HepG2 (cell line): ENCODE measurements around the gene AIF1. TPM values are rescaled to one million over a fixed set of nuclear protein-coding genes. Genes with fewer than 3 reads are reported as not detected.

ENCODE experiments used
- CHCHD3 ChIP-seq: sonication (generic); formaldehyde crosslinking; IDR thresholded peaks from 2 replicates; pipeline ENCODE4 v1.8.0; 2022; ENCODE audit warnings: mild to moderate bottlenecking, missing genetic modification reagents, moderate library complexity
- IKZF4 ChIP-seq: sonication (generic); formaldehyde crosslinking; IDR thresholded peaks from 2 replicates; pipeline ENCODE4 v1.5.1; 2020; ENCODE audit warnings: borderline replicate concordance, mild to moderate bottlenecking, low read depth, missing genetic modification reagents; ENCODE audit errors: not compliant biosample characterization
- KDM2A ChIP-seq: sonication (generic); formaldehyde crosslinking; IDR thresholded peaks from 2 replicates; pipeline ENCODE4 v1.4.0; 2020; ENCODE audit warnings: low read depth, missing genetic modification reagents, borderline replicate concordance
- NFKB2 ChIP-seq: sonication (generic); formaldehyde crosslinking; IDR thresholded peaks from 2 replicates; pipeline ENCODE4 v1.4.0; 2020; ENCODE audit warnings: missing genetic modification reagents, borderline replicate concordance
- RFX1 ChIP-seq: fragments of 450-650 bp; IDR thresholded peaks from 2 replicates; pipeline ENCODE4 v1.6.1; 2017
- SP1 ChIP-seq, 2 experiments: fragments of 450-650 bp in 1 of 2; sonication (generic) in 1 of 2; formaldehyde crosslinking in 1 of 2; IDR thresholded peaks; 2 replicates each; pipeline versions ENCODE4 v1.4.0 to v1.6.1; 2016 to 2020; ENCODE audit warnings: missing genetic modification reagents in 1 of 2
- TBL1XR1 ChIP-seq: fragments of 150-350 bp; IDR thresholded peaks from 2 replicates; pipeline ENCODE4 v1.6.1; 2014; ENCODE audit warnings: borderline replicate concordance, low read length; ENCODE audit not compliant: partially characterized antibody
- TFDP1 ChIP-seq: IDR thresholded peaks from 2 replicates; pipeline ENCODE4 v1.6.1; 2016; ENCODE audit warnings: missing compliant biosample characterization, missing genetic modification reagents, borderline replicate concordance
- USF2 ChIP-seq, 2 experiments: sonication (generic) in 1 of 2; formaldehyde crosslinking in 1 of 2; IDR thresholded peaks; 2 replicates each; pipeline versions ENCODE4 v1.5.1 to v1.6.1; 2011 to 2020; ENCODE audit warnings: borderline replicate concordance in 1 of 2, low read depth in 1 of 2, low read length in 1 of 2, mild to moderate bottlenecking in 1 of 2, missing genetic modification reagents in 1 of 2, moderate library complexity in 1 of 2
- YEATS4 ChIP-seq: sonication (generic); formaldehyde crosslinking; IDR thresholded peaks from 2 replicates; pipeline ENCODE4 v1.4.0; 2020; ENCODE audit warnings: missing genetic modification reagents, borderline replicate concordance
- ZBTB21 ChIP-seq: sonication (generic); formaldehyde crosslinking; IDR thresholded peaks from 2 replicates; pipeline ENCODE4 v1.4.0; 2020; ENCODE audit warnings: missing genetic modification reagents
- ZBTB46 ChIP-seq: sonication (generic); formaldehyde crosslinking; IDR thresholded peaks from 2 replicates; pipeline ENCODE4 v1.4.0; 2020; ENCODE audit warnings: mild to moderate bottlenecking, missing genetic modification reagents, borderline replicate concordance
- ZBTB49 ChIP-seq: sonication (generic); formaldehyde crosslinking; IDR thresholded peaks from 2 replicates; pipeline ENCODE4 v1.4.0; 2020; ENCODE audit warnings: missing genetic modification reagents, borderline replicate concordance
- ZNF567 ChIP-seq: sonication (generic); formaldehyde crosslinking; IDR thresholded peaks from 2 replicates; pipeline ENCODE4 v1.8.1; 2023; ENCODE audit warnings: mild to moderate bottlenecking, missing genetic modification reagents, borderline replicate concordance
- ZNF644 ChIP-seq: IDR thresholded peaks from 2 replicates; pipeline ENCODE4 v1.6.1; 2016; ENCODE audit warnings: low read depth
- ZNF710 ChIP-seq: sonication (generic); formaldehyde crosslinking; IDR thresholded peaks from 2 replicates; pipeline ENCODE4 v1.5.0; 2020; ENCODE audit warnings: mild to moderate bottlenecking, missing genetic modification reagents, borderline replicate concordance
- ZNF773 ChIP-seq: sonication (generic); formaldehyde crosslinking; IDR thresholded peaks from 2 replicates; pipeline ENCODE4 v1.4.0; 2020; ENCODE audit warnings: missing genetic modification reagents, borderline replicate concordance
- ZNF816 ChIP-seq: sonication (generic); formaldehyde crosslinking; IDR thresholded peaks from 2 replicates; pipeline ENCODE4 v1.8.0; 2022; ENCODE audit warnings: missing genetic modification reagents, mild to moderate bottlenecking, borderline replicate concordance
- polyA plus RNA-seq, 8 experiments: library from polyadenylated mRNA; depleted of rRNA in 3 of 8; stranded (reverse) in 7 of 8; unstranded in 1 of 8; fragments of >200 nt; fragmentation: Illumina TruSeq in 4 of 8; extraction: Trizol in 4 of 8; gene quantifications; 2 replicates each; pipeline versions ENCODE4 v1.2.1 to v1.2.3, GENCODE V29; 2011 to 2016; ENCODE audit warnings: low read depth in 4 of 8, missing spikeins in 1 of 8, mixed read lengths in 1 of 8; ENCODE audit not compliant: insufficient read depth in 1 of 8
- total RNA-seq, 5 experiments: library from RNA; depleted of rRNA; stranded (reverse); fragments of >200 nt; fragmentation: Illumina TruSeq; extraction: Trizol; gene quantifications; 2 replicates each; pipeline ENCODE4 v1.2.3, GENCODE V29; 2016; ENCODE audit warnings: low read depth in 1 of 5

The AIF1 gene
- total and polyA plus RNA-seq, 2 of the 13 experiments (the other 11 are each of a cell fraction or from before 2014, with no cell fraction given): 1.5 TPM; not detected in 1

- TF ChIP-seq ZNF567 (CRISPR knock-in tag) (peak; percentile 75; the same call in 1 of the 2 replicates), CHCHD3 (CRISPR knock-in tag) (peak; percentile 52; the same call in 1 of the 2 replicates), USF2 (IDR thresholded peaks at IDR 0.05; ENCODE audit: low read depth, low read length) (no peak), USF2 (CRISPR knock-in tag; IDR thresholded peaks at IDR 0.05; ENCODE audit: borderline replicate concordance) (no peak), ZBTB21 (CRISPR knock-in tag) (no peak), SP1 (IDR thresholded peaks at IDR 0.05) (no peak), SP1 (CRISPR knock-in tag; IDR thresholded peaks at IDR 0.05) (no peak), ZBTB49 (no peak), TFDP1 (CRISPR knock-in tag) (0 out of 2 replicates have a peak, but pooled peaks have one; percentile 51), KDM2A (CRISPR knock-in tag) (peak; percentile 94), TBL1XR1 (no peak), RFX1 (no peak), ZNF816 (CRISPR knock-in tag) (no peak), ZNF710 (peak; percentile 88; the same call in 1 of the 2 replicates), ZNF773 (CRISPR knock-in tag) (peak; percentile 57; the same call in 1 of the 2 replicates), ZNF644 (CRISPR knock-in tag) (no peak), ZBTB46 (CRISPR knock-in tag) (0 out of 2 replicates have a peak, but pooled peaks have one; percentile 73), YEATS4 (CRISPR knock-in tag) (peak; percentile 76), NFKB2 (peak; percentile 83), IKZF4 (CRISPR knock-in tag) (no peak)
Observed at GRCh38 chr6:31580807-31581433, 34.1 kb upstream of the AIF1 start (continued).
